Measurements from ENCODE around the gene KRTAP21-1. TPM values are rescaled to one million over a fixed set of nuclear protein-coding genes. Genes with fewer than 3 reads are reported as not detected.

KRTAP21-1 gene
- total RNA-seq, 1 experiment from 2014 or later = not detected

GRCh38 chr21:30714946-30715345 lies 40.3 kb downstream of the KRTAP21-1 start:
- no peaks in the 10 kb centered on the region for H3K27me3 Mint-ChIP-seq (ENCODE audit: low read depth)
- Histone ChIP-seq H3K23ac (ENCODE audit: insufficient read length, low read depth, low read length) (no peak overlapping the region), H3K27me3 (ENCODE audit: insufficient read depth, low read length) (no peaks in the 10 kb centered on the region), H3K4ac (ENCODE audit: low read depth, low read length) (no peak overlapping the region), H4K91ac (ENCODE audit: insufficient read length, low read depth, low read length) (no peak overlapping the region), H3T11ph (ENCODE audit: low read length) (no peak overlapping the region), H3K4me2 (ENCODE audit: insufficient read depth, insufficient read length, low read length) (no peak overlapping the region), H3K79me1 (ENCODE audit: insufficient read depth, low read depth, low read length, poor library complexity, severe bottlenecking) (no peaks in the 10 kb centered on the region), H2BK5ac (ENCODE audit: insufficient read length, low read length) (no peak overlapping the region), H3K18ac (ENCODE audit: insufficient read length, low read depth, low read length) (no peak overlapping the region), H4K8ac (replicated peaks; ENCODE audit: insufficient read length, low read depth, low read length) (no peak overlapping the region), H2AK5ac (ENCODE audit: insufficient read length, low read length) (no peak overlapping the region), H2BK12ac (ENCODE audit: insufficient read length, low read depth, low read length) (no peak overlapping the region), H3K79me2 (ENCODE audit: insufficient read depth, low read length) (no peaks in the 10 kb centered on the region), H3K4me1 (ENCODE audit: insufficient read depth, low read length) (no peaks in the 10 kb centered on the region), H3K9ac (ENCODE audit: extremely low read depth, insufficient read length, low read length) (no peak overlapping the region), H3K27ac (ENCODE audit: insufficient read length, low read depth, low read length) (no peak overlapping the region), H3K56ac (ENCODE audit: insufficient read length, low read depth, low read length) (no peak overlapping the region), H4K20me1 (ENCODE audit: control insufficient read depth, insufficient read depth, insufficient read length) (no peaks in the 10 kb centered on the region), H3K14ac (ENCODE audit: insufficient read depth, low read length) (no peak overlapping the region), H3K9me3 (ENCODE audit: control insufficient read depth, low read depth, low read length) (no peaks in the 10 kb centered on the region), H2BK20ac (ENCODE audit: low read depth, low read length, poor library complexity, severe bottlenecking) (no peak overlapping the region), H2BK120ac (ENCODE audit: low read depth, low read length, poor library complexity, severe bottlenecking) (no peak overlapping the region), H2AFZ (ENCODE audit: low read length) (no peak overlapping the region), H4K5ac (ENCODE audit: insufficient read length, low read depth, low read length) (no peak overlapping the region), H3K23me2 (ENCODE audit: insufficient read length, low read depth, low read length, poor library complexity, severe bottlenecking) (no peaks in the 10 kb centered on the region), H2BK15ac (ENCODE audit: low read depth, low read length) (no peak overlapping the region)
- peaks cover 5 to 20% of the 10 kb centered on the region in 2 experiments for H3K9me3 Mint-ChIP-seq
- H3K27ac Mint-ChIP-seq = no peak overlapping the region
- H3K4me1 Mint-ChIP-seq = no peaks in the 10 kb centered on the region
- DNase-seq = no peak
- no peak overlapping the region for H3K4me3 Mint-ChIP-seq
- no CpG with 5 or more reads among the region's 2 CpGs for WGBS (ENCODE audit: extremely low coverage, insufficient read length, low lambda C conversion rate)
- peaks cover 0 to 21% (median 0%) of the 10 kb centered on the region in 3 experiments; a peak in 3 of 7 replicates for H3K36me3 Mint-ChIP-seq (ENCODE audit: insufficient read depth in 1 of 3, low read depth in 3 of 3)
- no peak for TF ChIP-seq CTCF (conservative IDR thresholded peaks at IDR 0.05)
